Endothelial cell of umbilical vein (primary cell): ENCODE measurements around the gene PRKG1. TPM values are rescaled to one million over a fixed set of nuclear protein-coding genes. Genes with fewer than 3 reads are reported as not detected.

Source experiments
- BruUV-seq: library from RNA; stranded (reverse); fragments of 400-500 nt; replicated peaks from 2 replicates; lab custom pipeline; 2021; lab: Mats Ljungman, UMichigan
- CTCF ChIA-PET: fragments of 300-600, 350-600 bp; sonication (Branson Sonifier 250); formaldehyde crosslinking; loops from one replicate; lab custom pipeline; 2021; ENCODE audit warnings: antibody characterized with exemption, inconsistent platforms; lab: Charles Lee
- POLR2A ChIA-PET: fragments of 300-600, 350-600 bp; sonication (Branson Sonifier 250); formaldehyde crosslinking; loops from one replicate; lab custom pipeline; 2021; ENCODE audit warnings: antibody characterized with exemption, inconsistent platforms; lab: Charles Lee
- DNase-seq: peaks from one replicate; pipeline ENCODE4 v3.0.0-alpha.2; 2011; ENCODE audit warnings: low read depth, low spot score
- FAIRE-seq: peaks from 2 replicates; lab custom pipeline; 2011; peaks lifted over from hg19 to GRCh38; lab: Jason Lieb, UNC
- H2AFZ ChIP-seq: 2 replicates; pipeline ENCODE4 v1.6.0; 2012; ENCODE audit warnings: low read depth, low read length, control low read depth, inconsistent platforms
- H3K27ac ChIP-seq: 2 replicates; pipeline ENCODE4 v1.5.1; 2011; ENCODE audit warnings: low read depth, mild to moderate bottlenecking, control low read depth, low read length, moderate library complexity; ENCODE audit not compliant: insufficient read depth
- H3K27me3 ChIP-seq, 2 experiments: 2 replicates each; pipeline versions ENCODE4 v1.6.0 to v1.6.1; 2011; ENCODE audit warnings: low read length in 2 of 2, mixed read lengths in 1 of 2; ENCODE audit not compliant: control insufficient read depth in 2 of 2, insufficient read depth in 2 of 2
- H3K36me3 ChIP-seq, 2 experiments: 2 replicates in 1 of 2; 3 replicates in 1 of 2; pipeline ENCODE4 v1.5.1; 2011; ENCODE audit warnings: low read length in 2 of 2, mild to moderate bottlenecking in 1 of 2, moderate library complexity in 1 of 2; ENCODE audit not compliant: control insufficient read depth in 2 of 2, insufficient read depth in 2 of 2; ENCODE audit errors: extremely low read depth in 1 of 2
- H3K4me1 ChIP-seq: 3 replicates; pipeline ENCODE4 v1.5.1; 2011; ENCODE audit warnings: mild to moderate bottlenecking, low read length; ENCODE audit not compliant: control insufficient read depth, insufficient read depth; ENCODE audit errors: extremely low read depth
- H3K4me2 ChIP-seq: 2 replicates; pipeline ENCODE4 v1.6.1; 2011; ENCODE audit warnings: low read length, control low read depth, mixed read lengths; ENCODE audit not compliant: insufficient read depth
- H3K4me3 ChIP-seq, 3 experiments: fragments of 200-600 bp in 1 of 3; sonication (generic), shearing (Covaris generic) in 1 of 3; replicated peaks in 1 of 3; 2 replicates each; pipeline ENCODE4 v1.5.1; 2011 to 2016; ENCODE audit warnings: control low read depth in 3 of 3, low read length in 3 of 3, mild to moderate bottlenecking in 2 of 3, inconsistent platforms in 1 of 3, low read depth in 1 of 3, moderate library complexity in 1 of 3; ENCODE audit not compliant: insufficient read depth in 1 of 3
- H3K79me2 ChIP-seq: 2 replicates; pipeline ENCODE4 v1.6.0; 2012; ENCODE audit warnings: low read length, inconsistent platforms; ENCODE audit not compliant: control insufficient read depth, insufficient read depth
- H3K9ac ChIP-seq: replicated peaks from 2 replicates; pipeline ENCODE3; 2011; ENCODE audit warnings: low read length, control low read depth; ENCODE audit not compliant: insufficient read depth; ENCODE audit errors: extremely low read depth
- H3K9me1 ChIP-seq: replicated peaks from 3 replicates; pipeline ENCODE4 v1.6.0; 2011; ENCODE audit warnings: mild to moderate bottlenecking, low read length; ENCODE audit not compliant: control insufficient read depth, insufficient read depth; ENCODE audit errors: extremely low read depth
- H3K9me3 ChIP-seq: replicated peaks from 2 replicates; pipeline ENCODE4 v1.5.1; 2012; ENCODE audit warnings: low read length, inconsistent platforms; ENCODE audit not compliant: control insufficient read depth, insufficient read depth
- H4K20me1 ChIP-seq: replicated peaks from 2 replicates; pipeline ENCODE3; 2011; ENCODE audit warnings: mild to moderate bottlenecking, low read length; ENCODE audit not compliant: control insufficient read depth, insufficient read depth; ENCODE audit errors: extremely low read depth
- CTCF ChIP-seq, 2 donors: IDR thresholded peaks; 1 replicate in 1 of 2; 2 replicates in 1 of 2; pipeline ENCODE4 v1.5.1; 2011; ENCODE audit warnings: low read length in 2 of 2, mild to moderate bottlenecking in 2 of 2, moderate library complexity in 2 of 2, control low read depth in 1 of 2, inconsistent platforms in 1 of 2, low read depth in 1 of 2; ENCODE audit not compliant: insufficient read depth in 1 of 2; ENCODE audit errors: extremely low read depth in 1 of 2
- EZH2 ChIP-seq: IDR thresholded peaks from 2 replicates; pipeline ENCODE4 v1.6.1; 2012; ENCODE audit warnings: borderline replicate concordance, low read depth, mild to moderate bottlenecking, moderate library complexity, low read length, inconsistent platforms; ENCODE audit not compliant: severe bottlenecking
- FOS ChIP-seq: IDR thresholded peaks from 2 replicates; pipeline ENCODE4 v1.6.1; 2011; ENCODE audit warnings: mild to moderate bottlenecking, low read length, moderate library complexity, borderline replicate concordance; ENCODE audit not compliant: insufficient read depth
- GATA2 ChIP-seq: IDR thresholded peaks from 2 replicates; pipeline ENCODE4 v1.7.0; 2011; ENCODE audit warnings: low read depth, mild to moderate bottlenecking, moderate library complexity, mixed read lengths, low read length; ENCODE audit not compliant: insufficient read length, insufficient read depth
- JUN ChIP-seq: IDR thresholded peaks from 2 replicates; pipeline ENCODE4 v1.6.1; 2011; ENCODE audit warnings: borderline replicate concordance, low read depth; ENCODE audit not compliant: insufficient read length, insufficient read depth
- MAX ChIP-seq: IDR thresholded peaks from 2 replicates; pipeline ENCODE4 v1.6.1; 2011; ENCODE audit not compliant: insufficient read depth, insufficient read length
- MYC ChIP-seq: IDR thresholded peaks from one replicate; pipeline ENCODE4 v1.6.1; 2011; ENCODE audit warnings: mild to moderate bottlenecking, low read depth, low read length
- POLR2A ChIP-seq: IDR thresholded peaks from 2 replicates; pipeline ENCODE4 v1.6.1; 2012; ENCODE audit warnings: low read depth, mild to moderate bottlenecking, control low read depth, low read length
- POLR2AphosphoS5 ChIP-seq: IDR thresholded peaks from 2 replicates; pipeline ENCODE4 v1.6.1; 2012; ENCODE audit warnings: low read depth, mild to moderate bottlenecking, control low read depth, low read length, moderate library complexity; ENCODE audit not compliant: insufficient read depth
- dilution Hi-C: fragments of 300-500 bp; cut with MboI; formaldehyde crosslinking; loops from one replicate; pipeline ENCODE4 v1.15.0; 2019; ENCODE audit warnings: low sequenced_read_pairs; ENCODE audit not compliant: extremely low pct_ligation_motif_present
- intact Hi-C: fragments of 100-400 bp; cut with micrococcal nuclease; formaldehyde crosslinking; loops from one replicate; pipeline ENCODE4 v1.10.0; 2022
- polyA plus RNA-seq, 4 experiments: library from polyadenylated mRNA; depleted of rRNA in 3 of 4; stranded (reverse) in 3 of 4; unstranded in 1 of 4; fragments of >200 nt; gene quantifications; 2 replicates each; pipeline versions ENCODE4 v1.2.1 to v1.2.3, GENCODE V29; 2011 to 2012; ENCODE audit warnings: missing spikeins in 1 of 4
- total RNA-seq: library from RNA; stranded (reverse); gene quantifications from 2 replicates; pipeline ENCODE4 v1.2.3, GENCODE V29; 2021

The PRKG1 gene
- total and polyA plus RNA-seq, 2 donors (not counting 3 experiments of a cell fraction or from before 2014, with no cell fraction given) = 0.01 to 0.18 TPM

- no peaks in the 10 kb centered on the region for H3K27me3 ChIP-seq
- no peak overlapping the region for H3K27ac ChIP-seq
- no TSS peak for BruUV-seq
- H3K36me3 ChIP-seq = no peaks in the 10 kb centered on the region
- CTCF ChIA-PET = interaction anchor here (0.8 kb wide), 1 partner anchor 10 kb away, joined by 3 read pairs; no protein-coding TSS in a partner anchor
- no peaks in the 10 kb centered on the region for H3K79me2 ChIP-seq
- no peak for TF ChIP-seq POLR2A
- TF ChIP-seq CTCF (IDR thresholded peaks at IDR 0.05; ENCODE audit: extremely low read depth in 1 of 2, insufficient read depth in 1 of 2, low read depth in 1 of 2, low read length in 2 of 2) = no peak
- TF ChIP-seq GATA2 = no peak
- no peak for TF ChIP-seq FOS
- no peak for TF ChIP-seq JUN
- TF ChIP-seq MAX = no peak
- TF ChIP-seq EZH2 = no peak
- TF ChIP-seq POLR2AphosphoS5 = no peak
- no peak for TF ChIP-seq MYC
- dilution Hi-C loops = no loop called here
- H3K9me1 ChIP-seq = no peaks in the 10 kb centered on the region
- FAIRE-seq = no peak
- no peak for DNase-seq
- no peaks in the 10 kb centered on the region for H4K20me1 ChIP-seq
- no peaks in the 10 kb centered on the region for H3K4me1 ChIP-seq
- H3K4me3 ChIP-seq = no peak overlapping the region
- no peak overlapping the region for H3K4me2 ChIP-seq
- POLR2A ChIA-PET = no interaction called here
- no peak overlapping the region for H3K9ac ChIP-seq
- no peaks in the 10 kb centered on the region for H3K9me3 ChIP-seq
- intact Hi-C loops = no loop called here
- H2AFZ ChIP-seq = no peak overlapping the region
These were observed 990.0 kb downstream of the PRKG1 start for GRCh38 chr10:52064084-52064845.
